GM12872 (cell line): Measurements from ENCODE around the gene CH25H.
A peak's percentile ranks its signal among the peaks of the same experiment; 100 is the strongest.

Experiments used
- TF ChIP-seq, protein P1 (sequence below): IDR thresholded peaks from 3 replicates; pipeline ENCODE4 v1.5.1; 2011; ENCODE audit warnings: low read depth, mild to moderate bottlenecking, low read length, moderate library complexity; ENCODE audit not compliant: insufficient read depth

Gene CH25H

DNA sequence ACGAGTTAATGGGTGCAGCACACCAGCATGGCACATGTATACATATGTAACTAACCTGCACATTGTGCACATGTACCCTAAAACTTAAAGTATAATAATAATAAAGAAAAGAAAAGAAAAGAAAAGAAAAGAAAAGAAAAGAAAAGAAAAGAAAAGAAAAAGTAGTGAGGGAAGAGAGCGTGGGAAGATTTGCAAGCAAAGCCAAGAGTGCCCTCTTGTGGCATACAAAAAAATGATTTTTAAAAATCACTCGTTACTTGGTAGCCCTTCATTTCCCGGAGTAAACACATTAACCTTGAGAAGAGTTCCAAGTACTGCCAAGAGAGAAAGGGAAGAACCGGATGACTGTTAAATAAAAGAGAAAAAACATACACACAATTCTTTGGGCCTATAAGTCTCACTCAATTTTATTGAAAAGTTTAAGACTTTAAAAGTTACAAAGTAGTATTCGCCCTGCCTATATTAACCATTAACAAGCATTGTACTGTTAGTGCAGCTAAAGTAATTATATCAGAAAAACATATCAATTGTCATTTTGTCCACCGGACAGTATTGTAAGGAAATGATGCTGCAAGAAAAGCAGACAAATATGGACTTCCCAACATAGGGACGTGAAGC, 6.2 kb upstream of the CH25H start:
- TF ChIP-seq, protein P1, sequence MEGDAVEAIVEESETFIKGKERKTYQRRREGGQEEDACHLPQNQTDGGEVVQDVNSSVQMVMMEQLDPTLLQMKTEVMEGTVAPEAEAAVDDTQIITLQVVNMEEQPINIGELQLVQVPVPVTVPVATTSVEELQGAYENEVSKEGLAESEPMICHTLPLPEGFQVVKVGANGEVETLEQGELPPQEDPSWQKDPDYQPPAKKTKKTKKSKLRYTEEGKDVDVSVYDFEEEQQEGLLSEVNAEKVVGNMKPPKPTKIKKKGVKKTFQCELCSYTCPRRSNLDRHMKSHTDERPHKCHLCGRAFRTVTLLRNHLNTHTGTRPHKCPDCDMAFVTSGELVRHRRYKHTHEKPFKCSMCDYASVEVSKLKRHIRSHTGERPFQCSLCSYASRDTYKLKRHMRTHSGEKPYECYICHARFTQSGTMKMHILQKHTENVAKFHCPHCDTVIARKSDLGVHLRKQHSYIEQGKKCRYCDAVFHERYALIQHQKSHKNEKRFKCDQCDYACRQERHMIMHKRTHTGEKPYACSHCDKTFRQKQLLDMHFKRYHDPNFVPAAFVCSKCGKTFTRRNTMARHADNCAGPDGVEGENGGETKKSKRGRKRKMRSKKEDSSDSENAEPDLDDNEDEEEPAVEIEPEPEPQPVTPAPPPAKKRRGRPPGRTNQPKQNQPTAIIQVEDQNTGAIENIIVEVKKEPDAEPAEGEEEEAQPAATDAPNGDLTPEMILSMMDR, result peak; percentile 60

DNA sequence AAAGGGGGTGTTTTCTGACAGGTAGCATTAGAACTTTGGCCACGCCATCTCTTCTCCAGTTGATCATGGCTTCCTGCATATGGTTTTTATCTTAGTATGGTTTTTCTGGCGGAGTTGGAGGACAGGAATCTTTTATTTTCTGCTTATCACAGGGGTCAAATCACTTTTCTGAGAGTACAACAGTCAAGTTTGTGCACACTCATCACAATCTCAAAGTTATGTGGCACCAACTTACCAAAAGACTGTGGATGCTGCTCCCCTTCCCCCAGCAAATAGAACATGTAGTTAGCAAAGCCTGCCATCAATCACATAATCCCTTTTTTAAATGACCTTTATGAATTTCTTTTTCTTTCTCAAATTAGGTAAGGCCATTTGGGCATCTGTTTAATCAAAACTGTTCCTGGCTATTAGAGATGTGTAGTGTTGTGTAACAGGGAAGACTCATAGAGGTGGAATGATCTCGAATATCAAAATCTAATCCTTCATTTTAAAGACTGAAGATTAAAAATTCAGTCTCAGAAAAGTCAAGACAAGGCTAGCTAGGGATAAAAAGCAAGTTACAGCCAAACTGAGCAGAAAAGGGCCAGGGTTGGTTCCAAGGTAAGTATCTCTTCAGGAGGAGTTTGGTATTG, 3.8 kb upstream of the CH25H start:
- TF ChIP-seq, protein P1, result no peak

DNA sequence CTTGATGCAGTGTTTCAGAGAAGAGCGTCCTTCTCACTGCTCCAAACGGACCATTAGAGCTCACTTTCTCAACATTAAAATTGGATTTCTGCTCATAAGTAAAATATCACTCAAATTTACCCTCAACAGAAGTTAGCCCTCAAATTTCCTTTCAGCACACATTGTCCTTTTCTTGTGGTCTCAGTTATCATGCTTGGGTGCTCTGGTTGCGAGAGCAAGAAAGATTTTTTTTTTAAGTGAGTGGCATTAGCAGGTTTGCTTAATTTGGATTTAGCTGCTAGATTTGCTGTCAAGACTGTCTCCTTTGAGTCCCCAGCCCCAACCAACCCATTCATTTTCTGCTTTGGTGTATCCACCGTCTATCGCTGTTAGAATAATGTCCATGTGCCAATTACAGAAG, 2.6 kb upstream of the CH25H start:
- TF ChIP-seq, protein P1, result no peak

DNA sequence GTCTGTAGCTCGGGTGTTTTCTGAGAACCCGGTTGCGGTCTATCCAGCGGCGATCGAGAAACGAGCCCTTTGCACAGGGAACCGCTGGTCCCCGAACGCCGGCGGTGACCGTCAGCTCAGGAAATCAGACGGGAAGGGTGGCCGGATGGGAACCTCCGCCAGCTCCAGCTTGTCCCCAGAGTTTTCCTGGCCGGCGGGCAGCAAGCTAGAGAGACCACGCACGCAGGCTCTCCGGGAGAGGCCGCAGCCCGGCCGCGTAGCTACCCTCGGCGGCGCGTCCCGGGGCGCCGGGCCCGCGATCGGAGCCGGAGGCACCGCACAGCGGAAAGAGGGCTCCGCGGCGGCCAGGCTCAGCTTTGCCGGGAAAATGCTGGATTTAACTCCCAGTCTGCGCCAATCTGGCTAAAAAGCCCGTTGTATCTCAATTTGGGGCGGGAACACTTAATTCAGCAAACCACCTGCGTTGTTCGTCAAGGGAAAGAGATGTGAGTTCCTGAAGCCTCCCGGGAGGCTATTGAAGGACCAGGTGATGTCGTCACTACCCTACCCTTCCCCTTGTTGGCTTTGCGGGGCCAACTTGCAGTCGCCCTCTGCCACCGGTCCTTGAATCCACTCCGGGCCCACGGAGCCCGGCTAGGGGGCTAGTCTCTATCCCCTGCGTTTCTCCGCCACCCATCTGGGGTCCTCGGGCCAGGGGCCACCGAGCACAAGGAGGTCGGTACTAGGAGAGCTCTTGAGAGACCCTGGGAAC, 859 bp upstream of the CH25H start:
- TF ChIP-seq, protein P1, result no peak

DNA sequence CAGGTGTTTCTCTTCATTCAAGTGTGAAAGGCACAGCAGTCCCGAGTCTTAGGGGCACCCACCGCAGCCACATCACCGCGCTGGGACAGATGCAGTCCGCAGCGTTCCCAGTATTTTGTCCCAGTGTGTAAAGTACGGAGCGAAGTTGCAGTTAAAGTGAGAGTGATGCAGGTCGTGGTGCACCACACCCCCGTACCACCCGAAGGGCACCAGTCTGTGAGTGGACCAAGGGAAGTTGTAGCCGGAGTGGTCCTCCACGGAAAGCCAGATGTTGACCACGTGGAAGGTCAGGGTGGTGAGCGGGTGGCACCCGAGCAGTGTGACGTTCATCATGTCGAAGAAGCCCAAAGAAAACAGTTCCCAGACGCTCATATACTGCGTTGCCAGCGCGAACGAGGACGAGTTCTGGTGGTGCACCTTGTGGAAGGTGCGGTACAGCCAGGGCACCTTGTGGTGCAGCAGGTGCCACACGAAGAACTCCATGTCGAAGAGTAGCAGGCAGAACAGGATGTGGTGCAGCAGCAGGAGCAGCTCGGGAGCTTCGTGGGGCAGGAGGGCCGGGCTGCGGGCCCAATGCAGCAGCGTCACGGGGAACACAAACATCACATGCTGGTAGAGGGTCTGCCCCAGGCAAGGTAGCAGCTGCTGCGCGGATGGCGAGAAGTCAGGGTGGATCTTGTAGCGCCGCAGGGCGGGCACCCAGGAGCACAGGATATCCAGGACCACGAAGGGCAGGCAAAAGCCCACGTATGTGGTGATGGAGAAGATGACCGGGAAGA, 526 bp downstream of the CH25H start:
- TF ChIP-seq, protein P1, result 0 out of 3 replicates have a peak, but pooled peaks have one; percentile 11

DNA sequence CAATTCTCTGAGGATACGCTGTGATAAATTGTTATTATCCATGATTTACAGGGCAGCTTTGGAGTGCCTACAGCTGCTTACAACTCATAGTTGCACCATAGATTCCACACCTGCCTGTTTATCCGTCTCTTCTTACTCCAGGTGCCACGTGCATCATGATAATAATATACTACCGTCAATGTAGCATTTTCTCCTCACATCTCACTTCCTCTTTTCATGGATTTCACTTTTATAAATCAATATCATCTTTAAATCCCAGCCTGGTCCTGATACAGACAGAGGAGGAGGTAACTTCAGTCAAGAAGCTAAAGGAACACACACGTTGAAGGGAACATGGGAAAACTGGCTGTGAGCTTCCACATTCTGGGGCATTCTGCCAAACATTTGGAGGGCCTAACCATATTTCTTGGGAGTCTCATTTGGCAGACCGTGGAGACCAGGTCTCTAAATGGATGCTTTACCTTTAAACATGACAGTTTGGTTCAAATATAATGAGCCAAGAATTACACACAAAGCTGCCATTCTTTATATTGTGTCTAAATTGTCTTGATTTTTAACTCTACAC, 2.4 kb downstream of the CH25H start:
- TF ChIP-seq, protein P1, result no peak
